ENCODE results near the gene ACVRL1. TPM values are rescaled to one million over a fixed set of nuclear protein-coding genes. Genes with fewer than 3 reads are reported as not detected.
A peak's percentile ranks its signal among the peaks of the same experiment; 100 is the strongest.

The ACVRL1 gene
- total RNA-seq, 1 experiment from 2014 or later: not detected

DNA sequence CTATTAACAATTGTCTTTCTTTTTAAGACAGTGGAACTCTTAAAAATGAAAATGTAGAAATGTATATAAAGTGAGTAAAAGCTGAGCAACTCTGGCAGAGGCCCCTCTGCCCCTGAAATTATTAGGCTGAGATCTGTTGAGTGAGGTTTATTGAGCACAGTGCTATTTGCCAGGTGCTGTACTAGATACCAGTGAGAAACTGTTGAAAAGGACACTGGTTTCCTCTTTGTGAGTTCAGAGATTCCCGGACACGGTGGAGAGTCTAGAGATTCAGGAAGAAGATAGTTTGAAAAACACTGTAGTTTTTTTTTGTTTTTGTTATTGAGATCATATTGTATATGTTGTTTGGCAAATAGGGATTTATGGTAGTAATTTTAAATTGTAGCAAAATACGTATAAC lies 55.4 kb downstream of the ACVRL1 start:
- Mint-ChIP-seq H3K27me3 (ENCODE audit: insufficient read depth, unreplicated experiment) (no peaks in the 10 kb centered on the region), H3K27ac (ENCODE audit: low read depth, unreplicated experiment) (no peak overlapping the region), H3K4me1 (ENCODE audit: insufficient read depth, unreplicated experiment) (peaks cover 23% of the 10 kb centered on the region), H3K36me3 (ENCODE audit: insufficient read depth, unreplicated experiment) (peaks cover 16% of the 10 kb centered on the region), H3K9me3 (ENCODE audit: unreplicated experiment) (no peaks in the 10 kb centered on the region), H3K4me3 (ENCODE audit: unreplicated experiment) (no peak overlapping the region)
- ChIA-PET POLR2A (interaction anchor here (1.4 to 4.5 kb wide), 2 partner anchors 9 kb away, joined by 5 to 33 read pairs; no protein-coding TSS in a partner anchor), CTCF (interaction anchor here (0.6 to 1.5 kb wide), 7 partner anchors 8 to 157 kb away, joined by 3 to 9 read pairs (median 5); no protein-coding TSS in a partner anchor)
- no peak for TF ChIP-seq CTCF (IDR thresholded peaks at IDR 0.05; ENCODE audit: unreplicated experiment)
- intact Hi-C loops (cut with micrococcal nuclease): no loop called here
- no TSS peak for BruUV-seq (replicated peaks)
- no peak for DNase-seq (ENCODE audit: unreplicated experiment)

- H3K4me1 Mint-ChIP-seq (ENCODE audit: insufficient read depth, unreplicated experiment): peaks cover 24% of the 10 kb centered on the region
- H3K4me3 Mint-ChIP-seq (ENCODE audit: unreplicated experiment): no peak overlapping the region
- ChIA-PET POLR2A (no interaction called here), CTCF (interaction anchor here (0.6 to 0.7 kb wide), 2 partner anchors 41 to 907 kb away, joined by 3 to 4 read pairs; no protein-coding TSS in a partner anchor)
- intact Hi-C loops (cut with micrococcal nuclease): no loop called here
- no peaks in the 10 kb centered on the region for H3K9me3 Mint-ChIP-seq (ENCODE audit: unreplicated experiment)
- peaks cover 16% of the 10 kb centered on the region for H3K36me3 Mint-ChIP-seq (ENCODE audit: insufficient read depth, unreplicated experiment)
- H3K27ac Mint-ChIP-seq (ENCODE audit: low read depth, unreplicated experiment): no peak overlapping the region
- no TSS peak for BruUV-seq (replicated peaks)
- H3K27me3 Mint-ChIP-seq (ENCODE audit: insufficient read depth, unreplicated experiment): no peaks in the 10 kb centered on the region
- no peak for TF ChIP-seq CTCF (IDR thresholded peaks at IDR 0.05; ENCODE audit: unreplicated experiment)
- no peak for DNase-seq (ENCODE audit: unreplicated experiment)
Measured at GRCh38 chr12:51963477-51963876, 56.2 kb downstream of the ACVRL1 start.

DNA sequence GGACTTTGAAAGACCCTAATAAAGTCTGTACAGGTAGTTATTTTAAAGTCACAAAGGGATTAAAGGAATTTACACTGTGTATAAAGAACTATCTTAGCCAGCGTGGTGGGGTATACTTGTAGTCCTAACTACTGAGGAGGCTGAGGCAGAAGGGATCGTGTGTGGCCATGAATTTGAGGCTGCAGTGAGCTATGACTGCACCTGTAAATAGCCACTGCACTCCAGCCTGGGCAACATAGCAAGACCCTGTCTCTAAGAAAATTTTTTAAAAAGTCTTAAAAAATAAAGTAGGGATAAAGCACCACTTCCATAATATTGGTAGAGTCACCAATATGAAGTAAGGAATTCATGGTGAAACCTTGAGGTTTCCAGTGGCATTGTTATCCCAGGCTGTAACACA lies 62.3 kb downstream of the ACVRL1 start:
- peak overlapping the region; percentile 99 for H3K27ac Mint-ChIP-seq (ENCODE audit: low read depth, unreplicated experiment)
- H3K27me3 Mint-ChIP-seq (ENCODE audit: insufficient read depth, unreplicated experiment): no peaks in the 10 kb centered on the region
- no peaks in the 10 kb centered on the region for H3K36me3 Mint-ChIP-seq (ENCODE audit: insufficient read depth, unreplicated experiment)
- intact Hi-C loops (cut with micrococcal nuclease): no loop called here
- no peak overlapping the region for H3K4me3 Mint-ChIP-seq (ENCODE audit: unreplicated experiment)
- CTCF ChIA-PET: interaction anchor here (0.6 to 1.7 kb wide), 8 partner anchors 9 to 583 kb away, joined by 3 to 8 read pairs (median 4); no protein-coding TSS in a partner anchor
- no peaks in the 10 kb centered on the region for H3K9me3 Mint-ChIP-seq (ENCODE audit: unreplicated experiment)
- DNase-seq (ENCODE audit: unreplicated experiment): no peak
- H3K4me1 Mint-ChIP-seq (ENCODE audit: insufficient read depth, unreplicated experiment): peaks cover 53% of the 10 kb centered on the region
- TF ChIP-seq CTCF (IDR thresholded peaks at IDR 0.05; ENCODE audit: unreplicated experiment): no peak
- POLR2A ChIA-PET: interaction anchor here (3.2 to 3.8 kb wide), 2 partner anchors 9 to 14 kb away, joined by 33 to 39 read pairs; no protein-coding TSS in a partner anchor
- no TSS peak for BruUV-seq (replicated peaks)

DNA sequence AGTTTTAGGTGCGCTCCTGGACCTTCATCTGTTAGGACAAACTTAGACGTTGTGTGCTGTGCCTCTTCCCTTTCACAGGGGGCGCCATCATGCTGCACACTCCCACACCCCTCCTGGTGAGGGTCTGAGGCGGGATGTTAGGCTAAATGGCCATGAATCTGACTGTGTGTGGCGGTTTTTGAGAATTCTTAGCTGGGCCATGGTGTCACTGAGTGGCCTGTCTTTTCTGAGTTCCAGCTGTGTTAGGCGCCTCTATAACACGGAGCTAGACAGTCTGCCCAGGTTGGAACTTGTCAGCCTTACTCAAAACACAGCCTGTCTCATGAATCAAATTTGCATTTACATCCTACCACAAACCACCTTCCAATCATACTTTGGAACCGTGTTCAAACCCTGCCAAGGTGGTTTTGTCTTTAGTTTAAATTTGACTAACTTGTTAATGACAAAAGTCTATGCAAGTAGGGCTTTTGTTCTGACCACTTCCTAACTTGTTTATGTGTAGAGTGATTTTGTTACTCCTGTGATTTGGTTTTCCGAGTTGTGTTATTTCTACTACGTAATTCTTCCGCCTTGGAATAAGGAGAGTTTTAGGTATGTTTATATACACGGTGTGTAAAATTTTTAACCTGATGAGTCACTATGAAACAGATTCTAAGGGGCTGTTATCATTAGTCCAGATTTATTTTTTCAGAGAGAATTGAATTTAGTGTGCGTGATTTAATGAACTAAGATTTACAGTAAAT lies 63.8 kb downstream of the ACVRL1 start:
- peak; percentile 50 for TF ChIP-seq CTCF (IDR thresholded peaks at IDR 0.05; ENCODE audit: unreplicated experiment)
- ChIA-PET POLR2A (interaction anchor here (1.0 to 3.8 kb wide), 5 partner anchors 11 to 22 kb away, joined by 5 to 39 read pairs (median 13); partner anchors contain the start of gene ACVR1B), CTCF (interaction anchor here (0.6 to 2.0 kb wide), 16 partner anchors 9 to 147 kb away, joined by 3 to 9 read pairs (median 4); no protein-coding TSS in a partner anchor)
- Mint-ChIP-seq H3K9me3 (ENCODE audit: unreplicated experiment) (no peaks in the 10 kb centered on the region), H3K27ac (ENCODE audit: low read depth, unreplicated experiment) (peak overlapping the region; percentile 99), H3K36me3 (ENCODE audit: insufficient read depth, unreplicated experiment) (peaks cover 5% of the 10 kb centered on the region), H3K4me1 (ENCODE audit: insufficient read depth, unreplicated experiment) (peaks cover 55% of the 10 kb centered on the region), H3K27me3 (ENCODE audit: insufficient read depth, unreplicated experiment) (no peaks in the 10 kb centered on the region), H3K4me3 (ENCODE audit: unreplicated experiment) (peak overlapping the region; percentile 65)
- BruUV-seq (replicated peaks): TSS peak; percentile 45
- peak; percentile 61 for DNase-seq (ENCODE audit: unreplicated experiment)
- intact Hi-C loops (cut with micrococcal nuclease): no loop called here
